H1 (cell line): ENCODE results near the gene BCAS1. TPM values are rescaled to one million over a fixed set of nuclear protein-coding genes. Genes with fewer than 3 reads are reported as not detected.

Source experiments
- CTCF ChIA-PET: fragments of 300-600 bp; sonication (Branson Sonifier 250); formaldehyde crosslinking; loops from one replicate; lab custom pipeline; 2021; ENCODE audit not compliant: partially characterized antibody; lab: Charles Lee
- POLR2A ChIA-PET: fragments of 300-600 bp; sonication (Branson Sonifier 250); formaldehyde crosslinking; loops from one replicate; lab custom pipeline; 2021; ENCODE audit warnings: inconsistent platforms; ENCODE audit not compliant: partially characterized antibody; lab: Charles Lee
- DNase-seq, 2 experiments: peaks; one replicate each; pipeline versions ENCODE4 v3.0.0 to v3.0.0-alpha.2; 2010 to 2022; ENCODE audit warnings: low spot score in 2 of 2, low read depth in 1 of 2, mixed read lengths in 1 of 2
- FAIRE-seq: peaks from 2 replicates; lab custom pipeline; 2011; peaks lifted over from hg19 to GRCh38; lab: Jason Lieb, UNC
- H2AFZ ChIP-seq: 2 replicates; pipeline ENCODE4 v1.8.1; 2012; ENCODE audit warnings: low read length, inconsistent platforms
- H2AK5ac ChIP-seq: 2 replicates; pipeline ENCODE4 v1.6.1; 2013; ENCODE audit warnings: low read depth, low read length
- H2BK120ac ChIP-seq: replicated peaks from 2 replicates; pipeline ENCODE3; 2013; ENCODE audit warnings: low read depth, low read length, inconsistent platforms
- H2BK12ac ChIP-seq: 2 replicates; pipeline ENCODE4 v1.6.1; 2013; ENCODE audit warnings: low read depth, low read length
- H2BK15ac ChIP-seq: 2 replicates; pipeline ENCODE4 v1.6.1; 2013; ENCODE audit warnings: low read length
- H2BK20ac ChIP-seq: 2 replicates; pipeline ENCODE4 v1.6.1; 2013; ENCODE audit warnings: low read length
- H2BK5ac ChIP-seq: 2 replicates; pipeline ENCODE4 v1.6.1; 2013; ENCODE audit warnings: low read depth, low read length
- H3K14ac ChIP-seq: 2 replicates; pipeline ENCODE4 v1.6.1; 2013; ENCODE audit warnings: inconsistent platforms; ENCODE audit not compliant: insufficient read length
- H3K18ac ChIP-seq: 2 replicates; pipeline ENCODE4 v1.6.1; 2013; ENCODE audit warnings: low read length; ENCODE audit errors: extremely low read depth
- H3K23ac ChIP-seq: 2 replicates; pipeline ENCODE4 v1.6.1; 2013; ENCODE audit warnings: inconsistent platforms; ENCODE audit not compliant: insufficient read length
- H3K23me2 ChIP-seq: 2 replicates; pipeline ENCODE4 v1.6.1; 2013; ENCODE audit warnings: low read depth, low read length
- H3K27ac ChIP-seq: 2 replicates; pipeline ENCODE4 v1.6.1; 2011; ENCODE audit warnings: low read depth, low read length, inconsistent platforms
- H3K27me3 ChIP-seq, 4 experiments: replicated peaks in 1 of 4; 1 replicate in 1 of 4; 2 replicates in 3 of 4; pipeline versions ENCODE4 v1.6.1 to v1.8.1; 2011 to 2013; ENCODE audit warnings: low read length in 3 of 4, mild to moderate bottlenecking in 3 of 4, inconsistent platforms in 2 of 4, mixed read lengths in 2 of 4, moderate library complexity in 1 of 4; ENCODE audit not compliant: control insufficient read depth in 3 of 4, insufficient read depth in 3 of 4; ENCODE audit errors: extremely low read depth in 1 of 4
- H3K36me3 ChIP-seq, 4 experiments: 2 replicates each; pipeline versions ENCODE4 v1.6.1 to v1.8.1; 2011 to 2013; ENCODE audit warnings: mild to moderate bottlenecking in 4 of 4, low read length in 3 of 4, moderate library complexity in 2 of 4, control low read depth in 1 of 4, inconsistent platforms in 1 of 4; ENCODE audit not compliant: insufficient read depth in 4 of 4, control insufficient read depth in 2 of 4
- H3K4ac ChIP-seq: replicated peaks from 2 replicates; pipeline ENCODE3; 2013; ENCODE audit warnings: low read length, low read depth, mixed read lengths, inconsistent platforms; ENCODE audit not compliant: insufficient read length
- H3K4me1 ChIP-seq, 4 experiments: replicated peaks in 1 of 4; 1 replicate in 1 of 4; 2 replicates in 3 of 4; pipeline versions ENCODE4 v1.6.1 to v1.8.1; 2011 to 2013; ENCODE audit warnings: low read length in 3 of 4, inconsistent platforms in 2 of 4, mixed read lengths in 1 of 4; ENCODE audit not compliant: insufficient read depth in 4 of 4, control insufficient read depth in 3 of 4
- H3K4me2 ChIP-seq, 2 experiments: 2 replicates each; pipeline versions ENCODE4 v1.6.1 to v1.8.1; 2011 to 2013; ENCODE audit warnings: low read depth in 2 of 2, low read length in 2 of 2, control low read depth in 1 of 2, inconsistent platforms in 1 of 2, mild to moderate bottlenecking in 1 of 2; ENCODE audit not compliant: insufficient read depth in 1 of 2
- H3K4me3 ChIP-seq, 4 experiments: fragments of 200-600, 300-600 bp in 1 of 4; sonication (generic), shearing (Covaris generic), sonication (Bioruptor Twin) in 1 of 4; 2 replicates each; pipeline versions ENCODE4 v1.5.1 to v1.8.1; 2011 to 2016; ENCODE audit warnings: low read length in 4 of 4, low read depth in 3 of 4, control low read depth in 2 of 4, inconsistent platforms in 2 of 4, mild to moderate bottlenecking in 2 of 4, mixed read lengths in 1 of 4, moderate library complexity in 1 of 4; ENCODE audit not compliant: insufficient read depth in 2 of 4; ENCODE audit errors: extremely low read depth in 1 of 4
- H3K56ac ChIP-seq: replicated peaks from 2 replicates; pipeline ENCODE3; 2013; ENCODE audit warnings: low read depth, mild to moderate bottlenecking, mixed read lengths, low read length, inconsistent platforms; ENCODE audit not compliant: insufficient read length
- H3K79me1 ChIP-seq: 2 replicates; pipeline ENCODE4 v1.6.1; 2013; ENCODE audit warnings: low read depth, low read length, control low read depth
- H3K79me2 ChIP-seq, 2 experiments: 2 replicates each; pipeline versions ENCODE4 v1.6.1 to v1.8.1; 2012 to 2013; ENCODE audit warnings: low read length in 2 of 2, mild to moderate bottlenecking in 2 of 2, inconsistent platforms in 1 of 2; ENCODE audit not compliant: insufficient read depth in 2 of 2, control insufficient read depth in 1 of 2
- H3K9ac ChIP-seq, 4 experiments: replicated peaks in 1 of 4; 1 replicate in 1 of 4; 2 replicates in 3 of 4; pipeline versions ENCODE4 v1.6.1 to v1.8.1; 2011 to 2013; ENCODE audit warnings: low read depth in 3 of 4, low read length in 3 of 4, control low read depth in 2 of 4, mild to moderate bottlenecking in 2 of 4, moderate library complexity in 2 of 4, inconsistent platforms in 1 of 4; ENCODE audit errors: extremely low read depth in 1 of 4
- H3K9me3 ChIP-seq, 2 experiments: 2 replicates each; pipeline versions ENCODE4 v1.6.1 to v1.8.1; 2012 to 2013; ENCODE audit warnings: mild to moderate bottlenecking in 2 of 2, moderate library complexity in 2 of 2, control low read depth in 1 of 2, inconsistent platforms in 1 of 2, low read depth in 1 of 2, low read length in 1 of 2, mixed read lengths in 1 of 2; ENCODE audit not compliant: insufficient read depth in 2 of 2
- H4K20me1 ChIP-seq, 2 experiments: replicated peaks in 1 of 2; 2 replicates each; pipeline versions ENCODE3 to v1.8.1; 2011 to 2013; ENCODE audit warnings: inconsistent platforms in 2 of 2, low read length in 2 of 2, mild to moderate bottlenecking in 1 of 2; ENCODE audit not compliant: insufficient read depth in 2 of 2, control insufficient read depth in 1 of 2
- H4K5ac ChIP-seq: 2 replicates; pipeline ENCODE4 v1.6.1; 2013; ENCODE audit warnings: low read length, low read depth, mixed read lengths, inconsistent platforms; ENCODE audit not compliant: insufficient read length
- H4K8ac ChIP-seq: 2 replicates; pipeline ENCODE4 v1.8.0; 2013; ENCODE audit warnings: mild to moderate bottlenecking, moderate library complexity, low read length, inconsistent platforms; ENCODE audit not compliant: insufficient read depth; ENCODE audit errors: extremely low read depth
- H4K91ac ChIP-seq: replicated peaks from 2 replicates; pipeline ENCODE3; 2013; ENCODE audit warnings: low read length, mixed read lengths, inconsistent platforms; ENCODE audit not compliant: insufficient read length
- ATF2 ChIP-seq: IDR thresholded peaks from 2 replicates; pipeline ENCODE4 v1.6.1; 2012; ENCODE audit warnings: low read length, inconsistent platforms
- BCL11A ChIP-seq, 2 experiments: IDR thresholded peaks; one replicate each; pipeline ENCODE4 v1.6.1; 2011; ENCODE audit warnings: low read depth in 2 of 2, low read length in 2 of 2, mild to moderate bottlenecking in 2 of 2
- CEBPB ChIP-seq: IDR thresholded peaks from 2 replicates; pipeline ENCODE4 v1.6.1; 2012; ENCODE audit warnings: low read depth, low read length
- CTBP2 ChIP-seq: IDR thresholded peaks from 2 replicates; pipeline ENCODE4 v1.7.0; 2011; ENCODE audit warnings: borderline replicate concordance, mild to moderate bottlenecking, moderate library complexity, mixed read lengths, low read length; ENCODE audit not compliant: insufficient read depth, insufficient read length
- GABPA ChIP-seq: IDR thresholded peaks from 2 replicates; pipeline ENCODE4 v1.6.1; 2011; ENCODE audit warnings: mild to moderate bottlenecking, low read length, moderate library complexity, borderline replicate concordance; ENCODE audit not compliant: insufficient read depth
- POLR2A ChIP-seq, 2 experiments: IDR thresholded peaks; 1 replicate in 1 of 2; 2 replicates in 1 of 2; pipeline ENCODE4 v1.6.1; 2011; ENCODE audit warnings: low read depth in 2 of 2, low read length in 2 of 2, mild to moderate bottlenecking in 2 of 2; ENCODE audit errors: control extremely low read depth in 1 of 2
- POU5F1 ChIP-seq: IDR thresholded peaks from 2 replicates; pipeline ENCODE4 v1.6.1; 2011; ENCODE audit warnings: low read depth, mild to moderate bottlenecking, low read length, moderate library complexity
- RXRA ChIP-seq: IDR thresholded peaks from 2 replicates; pipeline ENCODE4 v1.6.1; 2011; ENCODE audit warnings: low read depth, mild to moderate bottlenecking, low read length, moderate library complexity; ENCODE audit not compliant: insufficient read depth
- SAP30 ChIP-seq: fragments of 300-600 bp; sonication (generic); IDR thresholded peaks from 2 replicates; pipeline ENCODE4 v1.7.1; 2012; ENCODE audit warnings: low read length, moderate library complexity, mild to moderate bottlenecking, inconsistent platforms; ENCODE audit not compliant: insufficient read depth, insufficient replicate concordance
- SP1 ChIP-seq: IDR thresholded peaks from 2 replicates; pipeline ENCODE4 v1.6.1; 2011; ENCODE audit warnings: low read depth, low read length
- TAF7 ChIP-seq: optimal IDR thresholded peaks from 2 replicates; pipeline ENCODE3; 2011; ENCODE audit warnings: low read depth, mild to moderate bottlenecking, inconsistent platforms, low read length, moderate library complexity, borderline replicate concordance
- TCF12 ChIP-seq: IDR thresholded peaks from 2 replicates; pipeline ENCODE4 v1.6.1; 2011; ENCODE audit warnings: low read depth, mild to moderate bottlenecking, low read length
- WGBS, 2 experiments: shearing (Covaris generic) in 1 of 2; methylation state at CpG; one replicate each; pipeline versions ENCODE4 v1.1.6 to v1.1.7; 2013 to 2015; ENCODE audit warnings: low lambda C conversion rate in 2 of 2, mixed read lengths in 2 of 2, inconsistent platforms in 1 of 2, low coverage in 1 of 2, missing lambda C conversion rate in 1 of 2; ENCODE audit not compliant: insufficient replicate concordance in 2 of 2, insufficient coverage in 1 of 2, insufficient read length in 1 of 2; ENCODE audit errors: extremely low coverage in 1 of 2, missing lambda C conversion rate in 1 of 2; 5-methylcytosine and 5-hydroxymethylcytosine counted together
- polyA plus RNA-seq, 7 experiments: library from polyadenylated mRNA; depleted of rRNA in 3 of 7; stranded (reverse) in 5 of 7; unstranded in 2 of 7; fragments of >200 nt in 5 of 7; fragments of 200-250 nt in 2 of 7; gene quantifications; 1 replicate in 5 of 7; 2 replicates in 1 of 7; 4 replicates in 1 of 7; pipeline versions ENCODE4 v1.2.1 to v1.2.3, GENCODE V29; 2011 to 2013; ENCODE audit warnings: missing spikeins in 2 of 7, mixed read lengths in 2 of 7
- total RNA-seq: library from RNA; stranded (reverse); fragmentation: NEBNext Ultra II Directional; extraction: Animal tissue kit (Norgen Biotek cat#: 25700); gene quantifications from 2 replicates; pipeline ENCODE4 v1.2.1, GENCODE V29; 2021

Gene BCAS1
- total and polyA plus RNA-seq, 2 of the 8 experiments (the other 6 are each of a cell fraction or from before 2014, with no cell fraction given): 0.06 to 0.19 TPM

GRCh38 chr20:54119744-54120143, 49.4 kb upstream of the BCAS1 start:
- Histone ChIP-seq H3K27ac (no peak overlapping the region), H3K79me2 (no peaks in the 10 kb centered on the region), H4K8ac (no peak overlapping the region), H2BK120ac (no peak overlapping the region), H2AFZ (no peak overlapping the region), H2BK15ac (no peak overlapping the region), H3K27me3 (no peaks in the 10 kb centered on the region), H3K18ac (no peak overlapping the region), H3K36me3 (no peaks in the 10 kb centered on the region), H4K5ac (no peak overlapping the region), H3K56ac (no peak overlapping the region), H3K4ac (no peak overlapping the region), H2BK12ac (no peak overlapping the region), H3K9me3 (no peaks in the 10 kb centered on the region), H3K23me2 (no peaks in the 10 kb centered on the region; the same call in 1 of the 2 replicates), H3K23ac (no peak overlapping the region), H2AK5ac (no peak overlapping the region), H3K14ac (no peak overlapping the region), H3K4me2 (no peak overlapping the region), H3K9ac (no peak overlapping the region), H3K79me1 (no peaks in the 10 kb centered on the region), H4K20me1 (no peaks in the 10 kb centered on the region), H2BK5ac (no peak overlapping the region), H4K91ac (no peak overlapping the region), H3K4me3 (no peak overlapping the region), H2BK20ac (no peak overlapping the region), H3K4me1 (peaks cover 0 to 6% (median 2%) of the 10 kb centered on the region in 4 experiments; a peak in 4 of 7 replicates)
- 69% methylated on average over 2 of the region's 2 CpGs; no CpG with 5 or more reads in 1 of the 2 experiments for WGBS, 2 experiments
- POLR2A ChIA-PET: no interaction called here
- FAIRE-seq (no peak), DNase-seq (no peak)
- CTCF ChIA-PET: interaction anchor here (0.6 to 2.6 kb wide), 2 partner anchors 12 to 14 kb away, joined by 3 to 9 read pairs; no protein-coding TSS in a partner anchor
- TF ChIP-seq BCL11A (IDR thresholded peaks at IDR 0.05; ENCODE audit: low read depth in 2 of 2, low read length in 2 of 2): no peak
- no peak for TF ChIP-seq SAP30
- no peak for TF ChIP-seq POU5F1
- TF ChIP-seq CEBPB: no peak
- TF ChIP-seq TCF12: no peak
- no peak for TF ChIP-seq ATF2
- TF ChIP-seq RXRA: no peak
- no peak for TF ChIP-seq GABPA
- no peak for TF ChIP-seq TAF7
- no peak for TF ChIP-seq CTBP2
- no peak for TF ChIP-seq SP1
- no peak for TF ChIP-seq POLR2A (IDR thresholded peaks at IDR 0.05; ENCODE audit: control extremely low read depth in 1 of 2, low read depth in 2 of 2, low read length in 2 of 2)
